Measurements from ENCODE around the gene RNF144A.

The RNF144A gene

DNA sequence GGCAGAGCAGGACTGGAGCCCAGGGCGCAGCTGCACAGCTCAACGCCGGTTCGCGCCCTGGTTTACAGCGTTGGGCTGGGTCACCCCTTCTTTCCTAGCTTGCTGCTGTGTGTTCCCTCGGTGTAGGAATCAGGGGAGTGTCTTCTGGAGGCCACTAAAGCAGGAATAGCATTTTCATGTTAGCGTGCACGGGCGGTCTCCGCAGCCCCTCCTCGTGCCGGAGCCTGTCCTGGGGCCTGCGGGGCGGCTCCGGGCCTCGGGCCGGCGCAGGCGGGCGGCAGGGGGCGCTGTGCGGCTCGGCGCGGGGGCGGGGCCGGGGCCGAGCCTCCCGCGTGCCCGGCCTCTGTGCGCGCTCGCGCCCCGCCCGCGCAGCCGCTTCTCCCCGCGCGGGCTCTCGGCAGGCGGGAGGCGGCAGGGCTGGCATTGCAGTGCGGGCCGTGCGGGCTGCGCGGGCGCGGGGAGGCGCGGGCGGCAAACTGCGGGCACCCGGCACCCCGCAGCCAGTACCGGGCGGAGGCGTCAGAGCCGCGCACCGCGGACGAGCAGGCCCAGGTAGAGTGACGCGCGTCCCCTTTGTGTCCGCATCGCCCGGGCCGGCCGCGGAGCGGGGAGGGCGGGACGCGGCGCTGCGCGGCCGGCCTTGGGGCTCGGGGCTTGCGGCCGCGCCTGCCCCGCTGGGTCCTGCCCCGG, at the start of gene RNF144A:
Gene RNF144A, plus strand, starts transcription at position 342 of the 690 bp plus-strand sequence. CDS start 79,515 bp downstream, outside the sequence.
- H3K4me3 ChIP-seq, result peak within 1 kb of the TSS; percentile 51
- peak; percentile 38 to 74 for DNase-seq (ENCODE audit: low spot score in 2 of 2)

GRCh38 chr2:6872394-6872793, 44.8 kb upstream of the RNF144A start:
- no peak overlapping the region for H3K4me3 ChIP-seq
- no peaks in the 10 kb centered on the region for H3K9me3 ChIP-seq
- no peak for DNase-seq (ENCODE audit: low spot score in 2 of 2)
- 0 out of 2 replicates have a peak, but pooled peaks cover 4% of the 10 kb centered on the region for H3K27me3 ChIP-seq (ENCODE audit: low read depth)
- no peaks in the 10 kb centered on the region for H3K36me3 ChIP-seq (replicated peaks)
- in situ Hi-C loops (cut with MboI; ENCODE audit: low sequenced_read_pairs), result no loop called here
- no peaks in the 10 kb centered on the region for H3K4me1 ChIP-seq

More for the DNA sequence above, at the start of gene RNF144A:
- Histone ChIP-seq H3K36me3 (replicated peaks) (no peaks in the 10 kb centered on the region), H3K27me3 (ENCODE audit: low read depth) (no peaks in the 10 kb centered on the region), H3K4me1 (no peaks in the 10 kb centered on the region), H3K9me3 (0 out of 2 replicates have a peak, but pooled peaks cover 2% of the 10 kb centered on the region)
- in situ Hi-C loops (cut with MboI; ENCODE audit: low sequenced_read_pairs), result no loop called here

- no peak for DNase-seq (ENCODE audit: low spot score in 2 of 2)
- no peak overlapping the region for H3K4me3 ChIP-seq
- H3K9me3 ChIP-seq, result no peaks in the 10 kb centered on the region
- H3K27me3 ChIP-seq (ENCODE audit: low read depth), result 0 out of 2 replicates have a peak, but pooled peaks cover 4% of the 10 kb centered on the region
- H3K4me1 ChIP-seq, result no peaks in the 10 kb centered on the region
- no peaks in the 10 kb centered on the region for H3K36me3 ChIP-seq (replicated peaks)
- in situ Hi-C loops (cut with MboI; ENCODE audit: low sequenced_read_pairs), result no loop called here
Measured at GRCh38 chr2:6874032-6874431, 43.2 kb upstream of the RNF144A start.

DNA sequence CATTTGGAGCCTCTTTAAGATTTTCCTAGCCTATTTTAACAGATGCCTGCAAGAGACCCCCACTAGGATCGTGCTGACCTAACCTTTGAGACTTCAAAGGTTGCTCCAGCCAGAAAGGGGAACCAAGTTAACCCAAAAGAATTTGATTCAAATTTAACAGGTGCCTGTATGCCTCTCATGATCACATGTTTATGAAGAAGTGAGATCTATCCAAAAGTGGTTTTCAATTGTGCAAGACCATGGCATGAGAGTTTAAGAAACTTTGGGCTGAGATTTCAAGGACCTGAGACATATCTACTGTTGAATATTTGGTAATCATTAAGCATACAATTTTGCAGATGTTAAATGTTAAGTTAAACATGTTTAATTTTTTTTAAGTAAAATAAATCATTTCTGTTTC, 40.9 kb upstream of the RNF144A start:
- Histone ChIP-seq H3K9me3 (no peaks in the 10 kb centered on the region), H3K4me3 (no peak overlapping the region), H3K27me3 (ENCODE audit: low read depth) (no peaks in the 10 kb centered on the region), H3K4me1 (no peaks in the 10 kb centered on the region), H3K36me3 (replicated peaks) (no peaks in the 10 kb centered on the region)
- DNase-seq (ENCODE audit: low spot score in 2 of 2), result no peak
- in situ Hi-C loops (cut with MboI; ENCODE audit: low sequenced_read_pairs), result no loop called here

- in situ Hi-C loops (cut with MboI; ENCODE audit: low sequenced_read_pairs), result no loop called here
- H3K27me3 ChIP-seq (ENCODE audit: low read depth), result no peaks in the 10 kb centered on the region
- H3K36me3 ChIP-seq (replicated peaks), result no peaks in the 10 kb centered on the region
- H3K4me1 ChIP-seq, result no peaks in the 10 kb centered on the region
- DNase-seq (ENCODE audit: low spot score in 2 of 2), result no peak
- H3K4me3 ChIP-seq, result no peak within 1 kb of the TSS
- H3K9me3 ChIP-seq, result no peaks in the 10 kb centered on the region
Measured at GRCh38 chr2:6877402-6878304, 39.6 kb upstream of the RNF144A start, which contains the start of gene RSAD2. Gene RSAD2, plus strand, starts transcription at chr2:6877777. Its CDS starts 24 bp downstream, at chr2:6877801.

DNA sequence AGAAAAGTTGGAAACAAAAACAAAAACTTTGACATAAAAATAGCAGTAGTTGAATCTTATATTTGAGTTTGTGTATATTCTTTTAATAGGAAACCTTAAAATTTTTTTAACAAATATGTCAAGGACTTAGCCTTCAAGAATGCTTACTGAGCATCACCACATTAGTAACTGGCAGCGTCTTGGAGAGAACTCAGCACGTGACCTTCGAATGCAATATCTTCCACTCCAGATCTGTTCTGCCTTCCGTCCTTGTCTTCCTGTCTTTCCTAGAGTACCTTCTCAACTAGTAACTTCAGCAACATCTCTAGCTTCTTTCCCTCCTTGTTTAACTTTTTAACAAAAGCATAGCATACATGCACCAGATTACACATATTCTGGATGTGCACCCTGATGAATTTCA, 38.7 kb upstream of the RNF144A start:
- in situ Hi-C loops (cut with MboI; ENCODE audit: low sequenced_read_pairs), result no loop called here
- Histone ChIP-seq H3K36me3 (replicated peaks) (no peaks in the 10 kb centered on the region), H3K9me3 (no peaks in the 10 kb centered on the region), H3K4me3 (no peak overlapping the region), H3K27me3 (ENCODE audit: low read depth) (no peaks in the 10 kb centered on the region), H3K4me1 (no peaks in the 10 kb centered on the region)
- DNase-seq (ENCODE audit: low spot score in 2 of 2), result no peak

- no peak for DNase-seq (ENCODE audit: low spot score in 2 of 2)
- H3K27me3 ChIP-seq (ENCODE audit: low read depth), result no peaks in the 10 kb centered on the region
- H3K9me3 ChIP-seq, result no peaks in the 10 kb centered on the region
- in situ Hi-C loops (cut with MboI; ENCODE audit: low sequenced_read_pairs), result no loop called here
- no peak overlapping the region for H3K4me3 ChIP-seq
- no peaks in the 10 kb centered on the region for H3K36me3 ChIP-seq (replicated peaks)
- H3K4me1 ChIP-seq, result no peaks in the 10 kb centered on the region
Measured at GRCh38 chr2:6879011-6879410, 38.2 kb upstream of the RNF144A start.

DNA sequence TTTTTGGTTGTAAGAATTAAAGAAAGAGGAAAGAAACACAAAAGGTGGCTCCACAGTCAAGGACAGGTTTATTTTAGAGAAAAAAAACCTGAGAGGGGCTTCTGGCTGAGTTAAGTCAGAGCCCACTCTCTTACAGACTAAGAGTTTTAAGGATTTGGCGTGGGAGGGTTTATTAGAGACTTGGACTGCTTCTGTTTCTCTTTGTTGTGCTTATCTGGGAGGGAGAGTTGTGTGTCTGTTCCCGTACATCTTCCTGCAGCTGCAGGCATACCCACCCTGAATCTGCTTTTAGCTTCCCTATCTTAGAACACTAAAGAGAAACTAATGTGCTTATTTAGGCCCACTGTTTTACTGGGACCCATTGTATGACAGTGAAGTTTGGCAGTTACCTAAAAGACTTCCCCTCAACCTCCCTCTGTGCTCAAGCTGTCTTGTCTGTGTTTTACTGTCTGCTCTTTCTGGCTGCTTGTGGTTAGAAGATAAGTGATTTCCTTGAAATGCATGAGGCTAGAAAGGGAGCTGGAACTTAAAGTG, 36.9 kb upstream of the RNF144A start:
- in situ Hi-C loops (cut with MboI; ENCODE audit: low sequenced_read_pairs), result no loop called here

DNA sequence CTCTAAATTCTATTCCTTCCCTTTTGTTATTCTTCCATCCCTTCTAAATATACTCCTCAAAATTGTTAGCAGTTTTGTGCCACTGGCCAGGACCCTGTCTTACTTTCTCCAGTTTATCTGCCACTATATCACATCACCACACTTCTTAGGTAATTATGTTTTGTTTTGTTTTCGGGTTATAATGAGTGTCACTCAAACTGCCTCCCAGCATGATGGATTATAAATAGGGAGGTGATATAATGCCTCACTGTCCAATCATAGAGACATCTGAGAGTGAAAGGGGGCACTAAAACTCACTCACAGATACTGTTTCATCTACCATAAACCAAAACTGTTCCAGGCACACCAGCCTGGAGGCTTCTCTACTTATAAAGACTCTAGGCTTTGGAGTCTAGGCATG, 36.2 kb upstream of the RNF144A start:
- in situ Hi-C loops (cut with MboI; ENCODE audit: low sequenced_read_pairs), result no loop called here
- H3K36me3 ChIP-seq (replicated peaks), result no peaks in the 10 kb centered on the region
- H3K4me1 ChIP-seq, result no peaks in the 10 kb centered on the region
- H3K27me3 ChIP-seq (ENCODE audit: low read depth), result no peaks in the 10 kb centered on the region
- H3K9me3 ChIP-seq, result no peaks in the 10 kb centered on the region
- no peak overlapping the region for H3K4me3 ChIP-seq
- DNase-seq (ENCODE audit: low spot score in 2 of 2), result no peak

More for the DNA sequence above, 36.9 kb upstream of the RNF144A start:
- no peaks in the 10 kb centered on the region for H3K27me3 ChIP-seq (ENCODE audit: low read depth)
- no peaks in the 10 kb centered on the region for H3K4me1 ChIP-seq
- no peaks in the 10 kb centered on the region for H3K9me3 ChIP-seq
- no peak overlapping the region for H3K4me3 ChIP-seq
- DNase-seq (ENCODE audit: low spot score in 2 of 2), result no peak
- H3K36me3 ChIP-seq (replicated peaks), result no peaks in the 10 kb centered on the region

DNA sequence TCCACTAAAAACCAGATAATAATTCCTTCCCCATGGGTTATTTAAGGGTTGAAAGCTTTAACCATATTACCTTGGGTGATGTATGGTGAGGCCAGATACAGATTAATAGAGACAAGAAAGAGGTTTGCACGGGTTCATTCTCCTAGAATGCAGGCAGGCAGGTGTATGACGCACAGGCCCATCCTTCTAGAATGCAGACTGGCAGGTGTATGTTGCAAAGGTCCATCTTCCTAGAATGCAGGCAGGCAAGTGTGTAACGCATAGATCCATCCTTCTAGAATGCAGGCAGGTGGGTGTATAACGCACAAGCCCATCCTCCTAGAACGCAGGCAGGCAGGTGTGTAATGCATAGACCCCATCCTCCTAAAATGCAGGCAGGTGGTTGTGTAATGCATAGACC, 35.7 kb upstream of the RNF144A start:
- H3K4me1 ChIP-seq, result no peaks in the 10 kb centered on the region
- no peak overlapping the region for H3K4me3 ChIP-seq
- no peaks in the 10 kb centered on the region for H3K27me3 ChIP-seq (ENCODE audit: low read depth)
- H3K9me3 ChIP-seq, result no peaks in the 10 kb centered on the region
- DNase-seq (ENCODE audit: low spot score in 2 of 2), result no peak
- H3K36me3 ChIP-seq (replicated peaks), result no peaks in the 10 kb centered on the region
- in situ Hi-C loops (cut with MboI; ENCODE audit: low sequenced_read_pairs), result no loop called here

DNA sequence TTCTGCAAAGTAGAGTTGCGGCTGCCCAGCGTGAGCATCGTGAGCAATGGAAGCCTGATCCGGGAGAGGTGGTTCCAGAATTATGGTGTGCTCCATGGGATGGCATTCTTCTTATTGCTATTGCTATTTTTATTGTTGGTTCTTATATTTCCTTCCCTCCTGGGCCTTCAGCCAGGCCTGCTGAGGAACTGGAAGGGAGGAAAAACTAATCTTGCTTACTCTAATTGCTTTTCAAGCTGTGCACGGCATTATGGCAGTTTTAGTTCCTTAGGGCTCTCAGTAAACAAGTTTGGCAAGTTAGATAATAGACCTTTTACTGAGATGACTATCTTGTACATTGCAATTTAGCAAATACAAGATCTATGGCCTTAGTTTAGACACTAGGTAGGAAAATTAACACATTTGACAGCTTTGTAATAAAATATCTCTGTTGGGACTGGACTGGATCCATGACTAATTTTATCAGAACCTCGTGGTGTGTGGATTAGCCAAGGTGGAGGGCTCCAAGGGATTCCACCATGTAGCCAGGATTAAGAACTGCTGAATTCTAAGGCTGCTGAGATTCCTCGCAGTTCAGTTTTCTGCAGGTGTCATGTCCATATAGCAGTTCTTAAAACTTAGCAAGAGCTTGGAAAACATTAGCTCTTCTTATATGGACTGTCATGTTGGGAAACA, 33.6 kb upstream of the RNF144A start:
- Histone ChIP-seq H3K4me1 (no peaks in the 10 kb centered on the region), H3K9me3 (no peaks in the 10 kb centered on the region), H3K36me3 (replicated peaks) (no peaks in the 10 kb centered on the region), H3K27me3 (ENCODE audit: low read depth) (no peaks in the 10 kb centered on the region), H3K4me3 (no peak overlapping the region)
- no peak for DNase-seq (ENCODE audit: low spot score in 2 of 2)
- in situ Hi-C loops (cut with MboI; ENCODE audit: low sequenced_read_pairs), result no loop called here

GRCh38 chr2:6885551-6885950, 31.7 kb upstream of the RNF144A start:
- Histone ChIP-seq H3K36me3 (replicated peaks) (no peaks in the 10 kb centered on the region), H3K4me1 (no peaks in the 10 kb centered on the region), H3K27me3 (ENCODE audit: low read depth) (no peaks in the 10 kb centered on the region), H3K9me3 (no peaks in the 10 kb centered on the region), H3K4me3 (no peak overlapping the region)
- DNase-seq (ENCODE audit: low spot score in 2 of 2), result no peak
- in situ Hi-C loops (cut with MboI; ENCODE audit: low sequenced_read_pairs), result no loop called here

GRCh38 chr2:6885968-6886367, 31.2 kb upstream of the RNF144A start:
- DNase-seq (ENCODE audit: low spot score in 2 of 2), result no peak
- H3K4me1 ChIP-seq, result no peaks in the 10 kb centered on the region
- no peaks in the 10 kb centered on the region for H3K9me3 ChIP-seq
- no peak overlapping the region for H3K4me3 ChIP-seq
- no peaks in the 10 kb centered on the region for H3K27me3 ChIP-seq (ENCODE audit: low read depth)
- in situ Hi-C loops (cut with MboI; ENCODE audit: low sequenced_read_pairs), result no loop called here
- no peaks in the 10 kb centered on the region for H3K36me3 ChIP-seq (replicated peaks)
